Urinary bladder (tissue), 4 donors: ENCODE data around the gene NKAIN2. TPM values are rescaled to one million over a fixed set of nuclear protein-coding genes. Genes with fewer than 3 reads are reported as not detected.
"Not testable (repeated sequence)": the region's sequence is repeated elsewhere in the genome, so short reads cannot be mapped to it uniquely, and the experiment has no call there.

Source experiments
- DNase-seq: peaks from one replicate; pipeline ENCODE4 v3.0.0-alpha.2; 2015; ENCODE audit errors: extremely low spot score
- H3K27ac ChIP-seq: one replicate; pipeline ENCODE4 v1.5.1; 2013; ENCODE audit warnings: low read depth, mild to moderate bottlenecking, moderate library complexity
- H3K36me3 ChIP-seq: one replicate; pipeline ENCODE4 v1.6.1; 2013; ENCODE audit warnings: mild to moderate bottlenecking, moderate library complexity; ENCODE audit not compliant: insufficient read depth
- H3K4me1 ChIP-seq: one replicate; pipeline ENCODE4 v1.6.1; 2013; ENCODE audit warnings: mild to moderate bottlenecking, moderate library complexity; ENCODE audit not compliant: insufficient read depth
- H3K4me3 ChIP-seq: one replicate; pipeline ENCODE4 v1.5.1; 2013; ENCODE audit warnings: low read depth, low read length
- WGBS: extraction: QIAGEN DNeasy Blood & Tissue Kit; methylation state at CpG from one replicate; pipeline ENCODE4 v1.1.7; 2013; 5-methylcytosine and 5-hydroxymethylcytosine counted together
- polyA plus RNA-seq: library from polyadenylated mRNA; stranded (reverse); fragments of 200-250 nt; gene quantifications from one replicate; pipeline ENCODE4 v1.2.3, GENCODE V29; 2013
- total RNA-seq: library from RNA; depleted of rRNA; stranded (reverse); fragments of >200 nt; gene quantifications from one replicate; pipeline ENCODE4 v1.2.3, GENCODE V29; 2014
- donor health status: healthy with polysubstance abuse.
- donor health status: healthy.

The NKAIN2 gene
- total and polyA plus RNA-seq, 2 donors = 0.24 to 1.7 TPM

- DNase-seq = no peak
- no peaks in the 10 kb centered on the region for H3K4me1 ChIP-seq
- no peaks in the 10 kb centered on the region for H3K36me3 ChIP-seq
- 92% methylated on average over 2 of the region's 2 CpGs for WGBS
- no peak overlapping the region for H3K27ac ChIP-seq
- no peak overlapping the region for H3K4me3 ChIP-seq
Measured at GRCh38 chr6:124699038-124699437, 895.4 kb downstream of the NKAIN2 start.

- WGBS = 41% methylated on average over 2 of the region's 2 CpGs
- H3K4me1 ChIP-seq = no peaks in the 10 kb centered on the region
- H3K36me3 ChIP-seq = no peaks in the 10 kb centered on the region
- no peak overlapping the region for H3K4me3 ChIP-seq
- no peak overlapping the region for H3K27ac ChIP-seq
- no peak for DNase-seq
Measured at GRCh38 chr6:124703541-124703940, 899.9 kb downstream of the NKAIN2 start.

- DNase-seq, H3K36me3 ChIP-seq, H3K27ac ChIP-seq, H3K4me1 ChIP-seq, H3K4me3 ChIP-seq: not testable (repeated sequence)
- WGBS = 91% methylated on average over 17 of the region's 17 CpGs
Measured at GRCh38 chr6:124712532-124712931, 908.9 kb downstream of the NKAIN2 start.

- DNase-seq = no peak
- WGBS = 44% methylated on average over 2 of the region's 2 CpGs
- H3K4me3 ChIP-seq = no peak overlapping the region
- H3K4me1 ChIP-seq = no peaks in the 10 kb centered on the region
- H3K27ac ChIP-seq = no peak overlapping the region
- H3K36me3 ChIP-seq = no peaks in the 10 kb centered on the region
Measured at GRCh38 chr6:124714728-124715127, 911.1 kb downstream of the NKAIN2 start.

GRCh38 chr6:124719913-124720312 is 916.2 kb downstream of the NKAIN2 start:
- DNase-seq = no peak
- Histone ChIP-seq H3K27ac (no peak overlapping the region), H3K36me3 (no peaks in the 10 kb centered on the region), H3K4me1 (no peaks in the 10 kb centered on the region), H3K4me3 (no peak overlapping the region)

- no peak for DNase-seq
- H3K27ac ChIP-seq = no peak overlapping the region
- H3K4me3 ChIP-seq = no peak overlapping the region
- H3K36me3 ChIP-seq = no peaks in the 10 kb centered on the region
- no peaks in the 10 kb centered on the region for H3K4me1 ChIP-seq
- 76% methylated on average over 6 of the region's 11 CpGs for WGBS
Measured at GRCh38 chr6:124721331-124721730, 917.7 kb downstream of the NKAIN2 start.

- WGBS = 60% methylated on average over 3 of the region's 3 CpGs
- Histone ChIP-seq H3K4me1 (no peaks in the 10 kb centered on the region), H3K36me3 (no peaks in the 10 kb centered on the region), H3K4me3 (no peak overlapping the region), H3K27ac (no peak overlapping the region)
- DNase-seq = no peak
Measured at GRCh38 chr6:124722141-124722878, 918.6 kb downstream of the NKAIN2 start.

GRCh38 chr6:124723671-124724070 is 920.0 kb downstream of the NKAIN2 start:
- H3K4me1 ChIP-seq = no peaks in the 10 kb centered on the region
- H3K4me3 ChIP-seq = no peak overlapping the region
- no peak for DNase-seq
- no peaks in the 10 kb centered on the region for H3K36me3 ChIP-seq
- no peak overlapping the region for H3K27ac ChIP-seq

- not testable (repeated sequence) for H3K4me3 ChIP-seq, DNase-seq, H3K4me1 ChIP-seq, H3K36me3 ChIP-seq, H3K27ac ChIP-seq
- WGBS = 96% methylated on average over 1 of the region's 1 CpG
Measured at GRCh38 chr6:124737804-124738203, 934.1 kb downstream of the NKAIN2 start.

- H3K4me3 ChIP-seq = no peak overlapping the region
- no peak for DNase-seq
- H3K27ac ChIP-seq = no peak overlapping the region
- no peaks in the 10 kb centered on the region for H3K4me1 ChIP-seq
- no peaks in the 10 kb centered on the region for H3K36me3 ChIP-seq
Measured at GRCh38 chr6:124738482-124738881, 934.8 kb downstream of the NKAIN2 start.

- H3K4me3 ChIP-seq = no peak overlapping the region
- no peak for DNase-seq
- no peaks in the 10 kb centered on the region for H3K4me1 ChIP-seq
- no peaks in the 10 kb centered on the region for H3K36me3 ChIP-seq
- no peak overlapping the region for H3K27ac ChIP-seq
- WGBS = 88% methylated on average over 2 of the region's 2 CpGs
Measured at GRCh38 chr6:124741341-124741740, 937.7 kb downstream of the NKAIN2 start.

GRCh38 chr6:124742971-124743370 is 939.3 kb downstream of the NKAIN2 start:
- H3K4me3 ChIP-seq = no peak overlapping the region
- 53% methylated on average over 2 of the region's 2 CpGs for WGBS
- no peak overlapping the region for H3K27ac ChIP-seq
- H3K4me1 ChIP-seq = no peaks in the 10 kb centered on the region
- no peaks in the 10 kb centered on the region for H3K36me3 ChIP-seq
- DNase-seq = no peak

- no peak overlapping the region for H3K4me3 ChIP-seq
- DNase-seq = no peak
- no peaks in the 10 kb centered on the region for H3K36me3 ChIP-seq
- H3K4me1 ChIP-seq = no peaks in the 10 kb centered on the region
- H3K27ac ChIP-seq = no peak overlapping the region
- WGBS = 64% methylated on average over 2 of the region's 2 CpGs
Measured at GRCh38 chr6:124743420-124743819, 939.8 kb downstream of the NKAIN2 start.

- no peaks in the 10 kb centered on the region for H3K36me3 ChIP-seq
- no peak overlapping the region for H3K27ac ChIP-seq
- H3K4me1 ChIP-seq = no peaks in the 10 kb centered on the region
- DNase-seq = no peak
- 44% methylated on average over 2 of the region's 2 CpGs for WGBS
- H3K4me3 ChIP-seq = no peak overlapping the region
Measured at GRCh38 chr6:124747349-124747748, 943.7 kb downstream of the NKAIN2 start.

GRCh38 chr6:124748778-124749177 is 945.1 kb downstream of the NKAIN2 start:
- WGBS = 59% methylated on average over 2 of the region's 2 CpGs
- H3K4me1 ChIP-seq = no peaks in the 10 kb centered on the region
- H3K27ac ChIP-seq = no peak overlapping the region
- no peaks in the 10 kb centered on the region for H3K36me3 ChIP-seq
- no peak for DNase-seq
- no peak overlapping the region for H3K4me3 ChIP-seq
